Activated CD8-positive, alpha-beta memory T cell treated with anti-CD3 and anti-CD28 coated beads, Interleukin-2, amount 50 U/mL, for 48 hours (primary cell): ENCODE measurements around the gene TMPRSS7.

ENCODE experiments used
- DNase-seq: peaks from one replicate; pipeline ENCODE4 v3.0.0-alpha.2; 2020

TMPRSS7 gene, protein sequence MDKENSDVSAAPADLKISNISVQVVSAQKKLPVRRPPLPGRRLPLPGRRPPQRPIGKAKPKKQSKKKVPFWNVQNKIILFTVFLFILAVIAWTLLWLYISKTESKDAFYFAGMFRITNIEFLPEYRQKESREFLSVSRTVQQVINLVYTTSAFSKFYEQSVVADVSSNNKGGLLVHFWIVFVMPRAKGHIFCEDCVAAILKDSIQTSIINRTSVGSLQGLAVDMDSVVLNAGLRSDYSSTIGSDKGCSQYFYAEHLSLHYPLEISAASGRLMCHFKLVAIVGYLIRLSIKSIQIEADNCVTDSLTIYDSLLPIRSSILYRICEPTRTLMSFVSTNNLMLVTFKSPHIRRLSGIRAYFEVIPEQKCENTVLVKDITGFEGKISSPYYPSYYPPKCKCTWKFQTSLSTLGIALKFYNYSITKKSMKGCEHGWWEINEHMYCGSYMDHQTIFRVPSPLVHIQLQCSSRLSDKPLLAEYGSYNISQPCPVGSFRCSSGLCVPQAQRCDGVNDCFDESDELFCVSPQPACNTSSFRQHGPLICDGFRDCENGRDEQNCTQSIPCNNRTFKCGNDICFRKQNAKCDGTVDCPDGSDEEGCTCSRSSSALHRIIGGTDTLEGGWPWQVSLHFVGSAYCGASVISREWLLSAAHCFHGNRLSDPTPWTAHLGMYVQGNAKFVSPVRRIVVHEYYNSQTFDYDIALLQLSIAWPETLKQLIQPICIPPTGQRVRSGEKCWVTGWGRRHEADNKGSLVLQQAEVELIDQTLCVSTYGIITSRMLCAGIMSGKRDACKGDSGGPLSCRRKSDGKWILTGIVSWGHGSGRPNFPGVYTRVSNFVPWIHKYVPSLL

DNA sequence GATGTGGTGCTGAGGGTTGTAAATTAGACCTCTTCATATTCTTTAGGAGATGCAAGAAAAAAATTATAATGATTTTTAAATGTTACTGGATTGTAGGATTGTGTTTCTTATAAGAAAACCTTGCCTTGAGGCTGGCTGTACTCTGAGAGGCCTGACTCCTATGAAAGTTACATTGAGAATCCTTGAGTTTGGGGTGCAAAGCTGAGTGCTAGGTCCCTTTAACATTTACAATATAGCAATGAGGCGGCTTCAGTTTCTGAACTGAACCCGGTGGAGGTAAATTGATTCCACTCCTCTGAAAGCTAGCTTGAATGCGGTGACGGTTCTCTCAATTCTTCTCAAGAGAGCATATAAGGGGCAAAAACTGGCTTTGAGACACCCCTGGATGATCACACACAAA lies at the start of gene TMPRSS7:
TMPRSS7 (plus strand) TSS at position 301 of the 400 bp plus-strand sequence. CDS start 110 bp downstream, outside the sequence.
- no peak for DNase-seq

DNA sequence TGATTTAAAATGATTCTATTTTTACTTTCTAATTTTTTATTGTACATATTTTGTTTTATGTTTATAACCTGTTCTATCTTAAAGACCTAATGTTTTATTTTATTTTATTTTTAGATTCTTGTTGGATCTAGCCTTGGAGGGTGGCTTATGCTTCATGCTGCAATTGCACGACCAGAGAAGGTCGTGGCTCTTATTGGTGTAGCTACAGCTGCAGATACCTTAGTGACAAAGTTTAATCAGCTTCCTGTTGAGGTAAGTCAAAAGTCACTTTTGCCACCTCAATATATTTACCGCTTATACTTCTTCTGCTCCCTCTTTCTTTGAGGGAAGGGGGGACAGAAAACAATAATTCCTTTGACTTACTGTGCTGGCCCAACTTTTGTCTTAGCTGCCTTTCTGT lies 47.7 kb upstream of the TMPRSS7 start:
- DNase-seq, result no peak

DNA sequence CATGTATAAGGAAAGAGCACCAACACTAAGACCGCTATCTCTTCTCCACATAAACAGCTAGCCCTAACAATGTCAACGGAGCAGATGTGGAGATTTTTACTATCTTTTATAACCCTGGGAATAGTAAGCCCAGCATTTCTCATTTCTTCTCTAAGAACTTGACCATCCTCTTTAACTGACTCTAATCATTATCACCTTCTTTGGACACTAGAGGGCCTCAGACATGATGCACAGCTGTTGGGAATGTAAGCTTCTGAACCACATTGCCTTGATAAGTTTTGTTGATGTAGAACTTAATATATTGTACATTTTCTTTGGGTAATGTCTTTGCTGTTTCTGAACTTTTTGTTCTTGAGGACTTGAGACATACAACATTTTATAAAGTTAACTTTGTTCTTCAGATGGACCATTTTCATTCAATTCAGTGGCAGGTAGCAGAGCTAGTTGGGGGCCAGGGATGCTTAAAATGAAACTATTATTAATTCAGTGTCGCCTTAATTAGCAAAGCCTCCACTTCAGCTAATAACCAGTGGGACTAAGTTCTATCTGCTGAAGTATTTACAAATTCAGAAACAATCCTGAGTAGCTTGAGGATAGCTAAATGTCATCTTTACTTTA lies 45.4 kb upstream of the TMPRSS7 start:
- no peak for DNase-seq

DNA sequence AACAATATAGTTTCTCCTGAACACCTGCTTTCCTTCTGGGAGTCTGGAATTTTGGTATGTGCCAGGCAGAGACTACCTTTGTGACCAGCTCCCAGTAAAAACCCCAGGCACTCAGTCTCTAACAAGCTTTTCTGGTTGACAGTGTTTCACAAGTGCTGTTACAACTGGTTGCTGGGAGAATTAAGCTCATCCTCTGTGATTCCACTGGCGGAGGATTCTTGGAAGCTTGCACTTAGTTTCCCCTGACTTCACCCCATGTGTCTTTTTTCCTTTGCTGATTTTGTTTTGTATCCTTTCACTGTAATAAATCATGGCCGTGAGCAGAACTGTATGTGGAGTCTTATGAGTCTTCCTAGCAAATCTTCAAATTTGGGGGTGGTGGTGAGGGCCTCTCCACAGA lies 41.5 kb upstream of the TMPRSS7 start:
- no peak for DNase-seq

DNA sequence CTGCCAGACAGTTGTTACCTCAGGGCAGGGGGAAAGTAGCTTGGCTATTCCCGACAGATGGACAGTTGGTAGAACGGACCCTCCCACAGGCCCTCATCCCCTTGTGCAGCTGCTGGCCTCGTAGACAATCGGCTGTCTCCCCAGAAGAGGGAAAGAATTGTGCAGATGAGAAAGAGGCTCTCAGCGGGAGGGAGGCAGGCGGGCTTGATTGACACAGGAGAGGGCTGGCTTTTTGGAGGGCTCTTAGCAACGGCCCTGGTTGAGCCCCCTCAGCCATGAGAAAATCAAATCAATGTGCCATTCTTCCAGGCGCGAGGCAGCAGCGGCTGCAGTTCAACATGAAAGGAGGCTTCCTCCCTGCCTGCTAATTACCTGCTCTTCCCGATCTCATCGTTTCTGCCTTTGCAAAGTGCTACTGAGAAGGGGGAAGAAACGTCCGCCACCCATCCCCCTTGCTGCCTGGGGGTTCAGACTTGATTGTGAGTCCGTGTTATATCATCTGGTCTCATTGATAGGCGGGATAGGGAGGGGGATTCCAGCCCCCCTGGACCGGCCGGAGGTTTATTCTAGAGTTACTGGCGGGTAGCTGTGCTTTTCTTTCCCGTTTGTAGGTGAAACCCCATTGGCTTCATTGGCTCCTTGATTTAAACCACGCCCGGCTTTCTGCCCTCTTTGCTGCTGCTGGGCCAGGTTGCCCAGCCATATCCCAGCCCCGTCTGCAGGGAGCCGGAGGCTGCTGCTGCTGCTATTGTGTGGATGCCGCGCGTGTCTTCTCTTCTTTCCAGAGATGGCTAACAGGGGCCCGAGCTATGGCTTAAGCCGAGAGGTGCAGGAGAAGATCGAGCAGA lies 35.7 kb upstream of the TMPRSS7 start, which contains the start of gene TAGLN3:
TAGLN3 (plus strand) TSS at position 287 of the 848 bp plus-strand sequence; CDS start at position 788, 501 bp downstream.
- no peak for DNase-seq

DNA sequence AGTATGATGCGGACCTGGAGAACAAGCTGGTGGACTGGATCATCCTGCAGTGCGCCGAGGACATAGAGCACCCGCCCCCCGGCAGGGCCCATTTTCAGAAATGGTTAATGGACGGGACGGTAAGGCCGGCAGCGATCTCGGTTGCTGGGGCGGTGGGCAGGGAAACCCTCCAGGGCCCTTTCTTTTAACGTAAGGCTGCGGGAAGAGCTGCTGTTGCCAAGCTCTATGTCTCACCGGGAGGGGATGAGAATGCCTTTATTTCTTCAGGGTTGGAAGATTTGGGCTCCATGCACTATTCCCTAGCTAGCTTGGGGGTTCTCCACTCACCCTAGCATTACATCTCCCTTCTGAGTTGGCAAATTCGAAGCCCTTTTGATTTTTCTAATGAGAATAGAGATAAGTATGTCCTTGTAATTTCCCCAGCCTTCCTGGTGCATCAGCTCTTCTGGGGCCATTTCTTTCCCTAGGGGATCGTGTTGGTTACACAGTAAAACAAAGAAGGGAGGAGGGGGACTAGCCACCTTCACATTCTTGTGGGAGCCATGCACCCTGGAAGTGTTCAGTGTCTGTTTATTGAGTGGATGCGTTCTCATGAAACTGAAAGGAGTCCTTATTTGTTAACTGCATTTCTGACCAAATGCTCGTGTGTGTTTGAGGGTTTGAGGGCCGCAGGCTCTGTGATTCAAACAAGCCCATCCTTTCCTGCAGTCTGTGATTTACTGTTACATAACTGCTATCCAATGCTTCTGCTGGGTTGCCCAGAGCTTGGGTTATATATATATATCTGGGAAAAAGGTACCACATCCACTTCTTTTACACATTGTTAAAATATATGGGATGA lies 34.8 kb upstream of the TMPRSS7 start:
- DNase-seq, result no peak

DNA sequence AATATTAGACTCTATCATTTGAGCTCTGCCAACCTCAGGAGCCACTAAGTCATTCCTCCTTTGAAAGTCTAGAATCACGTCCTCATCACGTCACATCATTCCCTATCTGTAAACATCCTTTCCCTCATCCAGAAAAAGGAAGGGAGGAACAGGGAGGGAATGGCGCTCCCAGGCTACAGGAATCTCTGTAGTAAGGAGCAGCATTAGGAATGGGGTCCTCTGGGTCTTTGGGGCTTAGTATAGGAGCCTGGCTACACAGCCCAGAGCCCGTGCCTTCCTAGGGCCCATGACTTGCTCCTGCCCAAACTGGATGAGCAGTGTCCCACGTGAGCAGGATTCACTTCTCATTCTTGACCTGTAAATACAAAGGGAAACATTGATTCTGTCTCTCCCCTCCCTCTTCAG lies 34.2 kb upstream of the TMPRSS7 start:
- DNase-seq, result no peak

DNA sequence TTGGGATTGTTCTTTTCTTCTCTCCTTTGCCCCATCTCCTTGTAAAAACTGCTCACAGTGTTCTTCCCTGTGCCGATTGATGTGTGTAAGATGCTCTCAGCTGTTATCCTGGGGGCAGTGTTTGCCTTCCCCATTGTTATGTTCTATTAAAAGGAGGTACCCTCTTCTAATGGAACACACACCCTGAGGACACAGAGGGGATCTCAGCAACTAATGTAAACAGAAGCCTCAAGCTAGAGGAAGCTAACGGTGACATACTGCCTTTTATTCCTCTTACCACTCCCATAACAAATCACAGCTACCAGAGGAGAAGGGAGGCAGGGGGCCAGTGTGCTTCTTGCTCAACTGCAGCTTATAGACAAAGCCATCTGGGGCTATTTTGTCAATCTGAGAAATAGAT lies 33.6 kb upstream of the TMPRSS7 start:
- no peak for DNase-seq

DNA sequence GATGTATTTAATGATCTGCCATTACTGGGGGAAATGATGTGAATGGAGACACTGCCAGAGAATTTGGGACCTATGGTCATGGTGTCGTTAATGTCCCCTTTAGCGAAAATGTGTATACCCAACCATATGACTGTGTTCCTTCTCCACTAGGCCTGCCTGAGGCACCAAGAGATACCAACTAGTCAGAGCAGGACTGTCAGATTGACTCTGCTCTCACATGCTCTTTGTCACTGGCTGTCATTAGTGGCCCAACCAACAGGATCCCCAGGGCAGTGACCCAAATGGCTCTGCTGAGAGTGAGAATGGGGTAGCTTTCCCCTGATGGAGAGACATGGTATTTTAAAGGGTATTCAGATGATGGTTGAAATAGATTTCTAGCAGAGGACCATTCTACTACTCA lies 33.0 kb upstream of the TMPRSS7 start:
- DNase-seq, result no peak

DNA sequence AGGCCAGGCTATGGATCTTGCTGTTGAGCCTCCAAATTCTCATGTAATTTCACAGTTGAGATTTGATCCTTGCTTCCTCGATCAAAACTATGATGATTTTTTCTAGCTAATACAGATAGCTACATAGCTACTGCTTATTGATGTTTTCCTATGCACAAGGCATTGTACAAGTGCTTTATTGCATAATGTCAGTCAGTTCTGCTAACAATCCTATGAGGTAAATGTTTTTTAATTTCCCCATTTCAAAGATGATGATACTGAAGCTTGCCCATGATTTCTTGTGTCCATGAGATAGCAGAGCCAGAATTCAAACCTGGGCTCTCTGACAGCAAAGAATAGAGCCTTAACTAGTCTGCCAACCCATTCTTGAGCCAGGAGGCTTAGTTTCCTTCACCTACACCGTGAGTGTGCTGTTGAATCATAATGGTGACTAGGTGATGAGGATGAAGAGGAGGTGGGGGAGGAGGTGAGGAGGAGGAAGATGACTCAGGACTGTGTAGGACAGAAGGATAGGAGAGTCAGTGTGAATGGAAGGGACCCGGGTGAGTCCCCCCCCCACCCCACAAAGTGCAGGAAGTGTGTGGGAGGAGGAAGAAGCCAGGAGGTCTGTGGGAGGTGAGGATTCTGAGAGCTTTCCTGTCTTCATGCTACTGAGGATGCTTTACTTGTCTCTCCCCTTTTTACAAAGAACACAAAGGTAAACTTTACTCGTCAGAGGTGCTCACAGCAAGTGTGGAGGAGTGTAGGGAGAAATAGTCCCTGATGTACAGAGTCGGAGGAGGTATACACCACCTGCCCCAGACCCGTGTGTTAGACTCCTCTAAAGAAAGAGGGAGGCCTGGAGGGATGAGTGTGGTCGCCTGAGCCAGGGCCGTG lies 32.2 kb upstream of the TMPRSS7 start:
- DNase-seq, result no peak

DNA sequence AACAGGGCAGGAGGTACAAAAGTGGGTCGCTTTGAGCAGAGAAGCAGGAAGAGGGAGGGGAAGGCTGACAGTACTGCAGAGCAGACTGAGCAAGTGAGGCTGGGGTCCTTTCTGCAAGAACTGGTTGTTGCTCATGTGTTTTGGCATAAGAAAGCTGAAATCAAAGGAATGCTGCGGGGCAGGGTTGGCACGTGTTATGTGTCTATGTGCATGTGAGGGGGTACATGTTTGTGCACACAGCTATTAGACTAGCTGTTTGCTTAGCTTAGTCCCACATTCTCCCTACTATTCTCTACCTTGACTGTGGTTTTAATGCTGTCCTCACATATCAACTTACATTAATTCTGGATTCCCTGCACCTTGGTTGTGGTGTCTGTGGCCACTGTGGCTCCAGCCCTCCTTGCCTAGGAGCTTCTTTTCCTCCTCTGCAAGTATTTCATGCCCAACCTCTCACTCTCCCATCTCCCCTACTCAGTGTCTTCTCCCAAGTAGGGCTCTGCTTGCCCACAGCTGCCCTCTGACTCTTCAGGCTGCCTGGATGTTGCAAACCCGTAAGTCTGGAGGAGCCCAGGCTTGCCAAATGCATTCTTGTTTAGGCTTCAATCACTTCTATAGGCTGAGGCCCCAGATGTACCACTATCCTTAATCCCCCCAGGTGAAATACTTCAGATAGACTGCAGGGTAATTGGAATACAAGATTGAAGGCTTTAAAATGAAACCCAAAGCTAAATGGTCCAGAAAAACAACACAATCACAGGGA lies 31.0 kb upstream of the TMPRSS7 start:
- DNase-seq, result no peak

DNA sequence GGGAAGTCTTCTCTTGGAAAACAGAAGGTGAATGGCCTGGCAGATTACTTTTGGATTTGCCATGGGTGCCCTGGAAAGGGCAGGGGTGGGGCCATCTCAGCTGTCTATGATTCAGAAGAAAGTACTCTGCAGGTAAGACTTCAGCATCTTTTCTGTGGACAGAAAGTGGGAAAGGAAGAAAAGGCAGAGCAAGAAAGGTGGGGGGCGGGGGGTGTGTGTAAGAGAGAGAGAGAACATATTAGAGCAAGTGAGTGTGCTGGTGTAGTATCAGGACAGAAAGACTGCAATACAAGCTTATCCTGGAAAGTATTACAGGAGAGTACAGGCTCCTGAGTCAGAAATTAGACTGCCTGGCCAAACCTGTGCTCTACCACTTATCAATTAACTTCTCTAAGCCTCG lies 30.3 kb upstream of the TMPRSS7 start:
- no peak for DNase-seq

DNA sequence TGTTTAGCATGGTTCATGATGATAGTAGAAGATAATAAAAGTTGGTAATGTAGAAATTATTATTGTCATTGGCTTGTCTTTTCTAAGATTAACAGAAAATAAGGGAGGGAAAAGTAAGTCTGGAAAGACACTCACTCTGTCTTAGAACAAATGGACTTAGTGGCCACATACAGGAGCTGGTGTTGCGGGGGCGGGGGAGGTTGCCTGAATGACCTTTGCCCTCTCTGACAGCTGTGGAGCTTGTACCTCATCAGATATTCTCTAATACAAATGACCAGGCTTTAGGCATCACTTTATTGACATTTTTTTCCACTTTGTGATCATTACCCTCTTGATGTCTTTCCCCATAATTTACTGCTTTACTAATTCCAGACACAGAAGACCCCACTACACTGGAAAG lies 29.9 kb upstream of the TMPRSS7 start:
- no peak for DNase-seq

DNA sequence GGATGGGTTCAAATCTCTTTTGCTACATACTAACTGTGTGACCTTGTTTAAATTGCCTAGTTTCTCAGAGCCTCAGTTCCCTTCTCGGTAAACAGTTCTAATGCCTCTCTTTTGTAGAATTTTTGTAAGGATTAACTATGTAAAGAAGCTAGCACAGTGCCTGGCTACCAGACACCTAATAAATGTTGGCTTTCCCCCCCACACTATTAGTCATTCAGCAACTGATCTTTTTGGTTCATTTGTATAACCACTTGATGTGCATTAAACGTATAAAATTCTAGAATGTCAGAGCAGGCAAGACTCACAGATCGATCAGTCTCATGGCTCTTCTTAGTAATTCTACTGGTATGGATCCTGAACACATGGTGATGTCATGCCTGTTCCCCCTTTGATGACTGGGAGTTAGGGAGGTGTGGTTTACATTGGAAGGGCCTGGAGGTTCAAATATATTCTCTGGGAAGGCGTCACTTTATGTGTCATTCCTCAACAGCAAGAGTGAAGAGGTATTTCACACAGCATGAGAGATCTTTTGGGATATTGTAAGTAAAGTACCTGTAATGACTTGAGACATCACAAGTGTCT lies 29.4 kb upstream of the TMPRSS7 start:
- DNase-seq, result no peak

DNA sequence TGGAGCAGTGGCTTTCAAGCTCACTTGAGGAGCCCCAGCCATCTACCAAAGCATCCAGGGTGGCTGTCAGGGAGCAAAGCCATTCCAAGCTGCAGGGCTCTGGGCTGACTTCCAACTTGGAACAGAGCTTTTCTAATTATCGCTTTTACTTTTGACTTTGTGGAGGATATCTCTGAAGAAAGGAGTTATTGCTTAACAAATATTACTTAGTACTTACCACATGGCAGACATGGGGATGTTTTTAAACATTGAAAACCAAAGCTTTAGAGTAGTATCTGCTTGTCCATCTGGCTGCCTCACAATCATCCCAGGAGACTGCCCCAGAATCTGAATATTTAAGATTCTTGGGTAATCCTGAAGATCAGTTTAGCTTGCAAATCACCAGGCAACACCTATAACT lies 26.9 kb upstream of the TMPRSS7 start:
- no peak for DNase-seq

DNA sequence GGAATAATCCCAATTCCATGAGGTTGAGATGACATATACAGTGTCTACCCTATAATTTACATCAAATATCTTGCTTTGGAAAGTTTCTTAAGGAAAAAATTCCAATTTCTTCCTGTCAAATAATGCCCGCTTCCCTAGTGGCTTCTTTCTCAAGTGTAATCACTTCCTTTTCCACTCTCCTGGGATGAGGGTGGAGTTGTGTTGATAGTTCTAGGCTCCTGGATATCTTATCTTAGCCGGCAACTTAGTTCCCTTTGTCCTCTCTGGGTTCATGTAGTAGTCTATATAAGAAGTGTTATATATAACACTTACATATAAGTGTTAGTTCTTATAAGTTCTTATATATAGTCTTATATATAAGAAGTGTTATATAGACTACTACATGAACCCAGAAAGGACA lies 24.9 kb upstream of the TMPRSS7 start:
- no peak for DNase-seq

DNA sequence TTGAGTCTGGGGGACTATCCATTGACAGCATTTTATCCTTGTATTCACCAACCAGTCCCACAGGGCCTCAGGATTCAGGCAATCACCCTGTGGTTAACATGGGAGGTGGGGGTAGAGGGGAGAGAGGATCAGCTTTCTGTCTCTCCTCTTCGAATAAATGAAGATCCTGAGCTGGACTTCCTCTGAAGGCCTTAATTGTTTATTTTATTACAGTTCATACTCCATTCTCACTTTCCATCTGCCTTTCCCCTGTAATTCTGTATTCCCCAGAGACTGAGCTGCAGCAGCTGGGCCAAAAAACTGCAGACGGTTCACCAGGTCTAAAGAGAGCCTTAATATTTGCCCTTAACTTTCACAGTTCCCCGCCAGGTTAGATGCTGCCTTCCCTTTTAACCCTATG lies 23.9 kb upstream of the TMPRSS7 start:
- no peak for DNase-seq

DNA sequence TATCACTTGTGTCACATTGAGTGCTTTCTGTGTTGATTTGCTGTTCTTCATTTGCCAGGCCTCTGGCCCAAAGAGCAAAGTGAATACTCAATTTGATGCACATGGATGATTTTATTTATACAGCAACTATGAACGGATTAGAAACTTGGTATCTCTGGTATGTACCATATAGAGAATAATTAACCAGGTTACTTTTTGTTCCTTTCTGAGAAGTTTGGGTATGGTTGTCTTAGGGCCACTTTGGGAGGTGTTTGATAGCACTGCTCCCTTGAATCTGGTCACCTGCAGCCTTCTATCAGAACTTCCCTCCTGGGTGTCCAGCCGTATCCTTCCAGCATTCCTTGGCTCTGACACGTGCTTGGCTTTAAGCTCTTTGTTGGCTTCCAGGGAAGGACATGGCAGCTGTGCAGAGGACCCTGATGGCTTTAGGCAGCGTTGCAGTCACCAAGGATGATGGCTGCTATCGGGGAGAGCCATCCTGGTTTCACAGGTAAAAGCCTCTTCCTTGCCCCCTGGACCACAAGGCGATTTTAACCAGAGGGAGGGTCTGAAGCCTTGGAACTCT lies 23.1 kb upstream of the TMPRSS7 start:
- no peak for DNase-seq
